Measurements from ENCODE around the gene NFIC.

The NFIC gene

DNA sequence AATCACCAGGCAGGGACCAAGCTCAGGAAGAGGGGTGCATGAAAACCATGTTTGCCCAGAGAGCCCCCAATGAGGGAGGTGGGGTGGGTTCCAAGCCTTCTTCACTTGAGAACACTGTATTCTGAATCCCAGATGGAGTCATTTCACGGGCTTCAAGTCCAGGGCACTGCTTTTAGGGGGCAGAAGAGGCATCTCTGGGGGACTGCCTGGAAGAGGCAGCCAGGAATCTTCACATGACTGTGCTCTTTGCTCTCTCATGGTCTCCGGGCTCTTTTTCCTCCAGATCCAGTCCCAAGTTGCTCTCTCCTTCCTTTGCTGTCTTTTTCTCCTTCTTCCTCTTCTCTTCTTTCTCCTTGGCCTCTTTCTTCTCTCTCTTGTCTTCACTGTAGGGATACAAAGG is 108.2 kb downstream of the NFIC start:
- no peak for DNase-seq (ENCODE audit: low read depth)
- H3K4me3 ChIP-seq (ENCODE audit: low read depth, low read length): no peak overlapping the region
- TF ChIP-seq, protein P1, sequence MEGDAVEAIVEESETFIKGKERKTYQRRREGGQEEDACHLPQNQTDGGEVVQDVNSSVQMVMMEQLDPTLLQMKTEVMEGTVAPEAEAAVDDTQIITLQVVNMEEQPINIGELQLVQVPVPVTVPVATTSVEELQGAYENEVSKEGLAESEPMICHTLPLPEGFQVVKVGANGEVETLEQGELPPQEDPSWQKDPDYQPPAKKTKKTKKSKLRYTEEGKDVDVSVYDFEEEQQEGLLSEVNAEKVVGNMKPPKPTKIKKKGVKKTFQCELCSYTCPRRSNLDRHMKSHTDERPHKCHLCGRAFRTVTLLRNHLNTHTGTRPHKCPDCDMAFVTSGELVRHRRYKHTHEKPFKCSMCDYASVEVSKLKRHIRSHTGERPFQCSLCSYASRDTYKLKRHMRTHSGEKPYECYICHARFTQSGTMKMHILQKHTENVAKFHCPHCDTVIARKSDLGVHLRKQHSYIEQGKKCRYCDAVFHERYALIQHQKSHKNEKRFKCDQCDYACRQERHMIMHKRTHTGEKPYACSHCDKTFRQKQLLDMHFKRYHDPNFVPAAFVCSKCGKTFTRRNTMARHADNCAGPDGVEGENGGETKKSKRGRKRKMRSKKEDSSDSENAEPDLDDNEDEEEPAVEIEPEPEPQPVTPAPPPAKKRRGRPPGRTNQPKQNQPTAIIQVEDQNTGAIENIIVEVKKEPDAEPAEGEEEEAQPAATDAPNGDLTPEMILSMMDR (IDR thresholded peaks at IDR 0.05; ENCODE audit: low read depth, low read length, missing control alignments): no peak

DNA sequence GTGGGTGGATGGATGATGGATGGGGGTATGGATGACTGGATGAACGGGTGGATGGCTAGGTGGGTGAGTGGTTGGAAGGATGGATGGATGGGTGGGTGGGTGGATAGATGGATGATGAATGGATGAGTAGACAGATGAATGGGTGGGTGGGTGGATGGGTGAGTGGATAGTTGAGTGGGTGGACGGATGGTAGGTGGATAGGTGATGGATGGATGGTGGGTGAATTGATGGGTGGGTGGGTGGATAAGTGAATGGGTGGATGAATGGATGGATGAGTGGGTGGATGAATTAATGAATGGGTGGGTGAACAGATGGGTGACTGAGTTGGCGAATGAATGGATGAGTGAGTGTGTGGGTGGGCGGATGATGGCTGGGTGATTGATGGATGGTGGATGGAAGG is 109.1 kb downstream of the NFIC start:
- TF ChIP-seq, protein P1 (IDR thresholded peaks at IDR 0.05; ENCODE audit: low read depth, low read length, missing control alignments): no peak
- H3K4me3 ChIP-seq (ENCODE audit: low read depth, low read length): no peak overlapping the region
- DNase-seq (ENCODE audit: low read depth): no peak

- no peak overlapping the region for H3K4me3 ChIP-seq (ENCODE audit: low read depth, low read length)
- DNase-seq (ENCODE audit: low read depth): no peak
- TF ChIP-seq, protein P1 (IDR thresholded peaks at IDR 0.05; ENCODE audit: low read depth, low read length, missing control alignments): no peak
These were observed 110.4 kb downstream of the NFIC start for GRCh38 chr19:3476830-3477229.

- no peak overlapping the region for H3K4me3 ChIP-seq (ENCODE audit: low read depth, low read length)
- no peak for DNase-seq (ENCODE audit: low read depth)
- TF ChIP-seq, protein P1 (IDR thresholded peaks at IDR 0.05; ENCODE audit: low read depth, low read length, missing control alignments): no peak
These were observed 111.1 kb downstream of the NFIC start for GRCh38 chr19:3477506-3477905.

- DNase-seq (ENCODE audit: low read depth): no peak
- TF ChIP-seq, protein P1 (IDR thresholded peaks at IDR 0.05; ENCODE audit: low read depth, low read length, missing control alignments): no peak
- no peak overlapping the region for H3K4me3 ChIP-seq (ENCODE audit: low read depth, low read length)
These were observed 111.6 kb downstream of the NFIC start for GRCh38 chr19:3477951-3478350.

GRCh38 chr19:3478409-3479176 is 112.2 kb downstream of the NFIC start:
- no peak overlapping the region for H3K4me3 ChIP-seq (ENCODE audit: low read depth, low read length)
- TF ChIP-seq, protein P1 (IDR thresholded peaks at IDR 0.05; ENCODE audit: low read depth, low read length, missing control alignments): no peak
- no peak for DNase-seq (ENCODE audit: low read depth)
